ENCODE data around the gene CDH23. TPM values are rescaled to one million over a fixed set of nuclear protein-coding genes. Genes with fewer than 3 reads are reported as not detected.

Gene CDH23
- total and polyA plus RNA-seq, 7 donors = 1.00 to 3.8 (median 1.9) TPM

DNA sequence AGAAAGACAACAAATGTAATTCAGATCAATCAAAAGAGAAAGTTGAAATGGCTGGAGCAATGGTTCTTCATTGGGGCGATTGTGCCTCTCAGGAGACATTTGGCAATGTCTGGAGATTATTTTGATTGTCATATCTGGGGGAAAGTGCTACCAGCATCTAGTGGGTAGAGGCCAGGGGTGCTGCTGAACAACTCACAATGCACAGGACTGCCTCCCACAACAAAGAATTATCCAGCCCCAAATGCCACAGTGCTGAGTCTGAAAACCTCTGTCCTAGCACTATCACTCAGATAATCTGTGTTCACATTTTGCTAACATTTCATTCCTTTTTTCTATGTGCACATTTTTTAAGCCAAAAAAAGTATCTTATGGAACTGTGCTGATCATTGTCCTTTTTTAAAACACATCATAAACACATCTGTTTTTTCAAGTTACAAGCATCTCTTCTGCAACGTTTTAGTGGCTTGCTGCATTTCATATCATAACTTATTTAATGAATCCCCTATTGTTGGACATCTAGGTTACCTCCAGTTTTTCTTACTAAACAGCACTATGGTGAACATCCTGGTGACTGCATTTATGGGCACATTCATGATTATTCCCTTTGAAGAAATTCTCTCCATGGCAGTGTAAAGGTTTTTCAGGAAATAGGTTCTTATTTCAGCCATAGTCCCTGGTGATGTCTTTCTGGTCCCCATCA is 208.7 kb downstream of the CDH23 start:
- DNase-seq = no peak
- Histone ChIP-seq H3K4me1 (no peaks in the 10 kb centered on the region), H3K36me3 (ENCODE audit: insufficient read depth in 1 of 2, low read depth in 1 of 2) (no peaks in the 10 kb centered on the region), H3K4me3 (no peak overlapping the region), H3K27me3 (ENCODE audit: insufficient read depth in 3 of 3, low read length in 2 of 3) (no peaks in the 10 kb centered on the region), H3K27ac (no peak overlapping the region), H3K9me3 (no peaks in the 10 kb centered on the region)
- intact Hi-C loops (cut with DNase I) = loop anchor here (5.0 to 10.0 kb wide), 3 partner anchors 208 to 291 kb away; partner anchors contain the start of genes CDH23 (in 1 of the 2) and SLC29A3 (in 1 of the 2)
- no peak for TF ChIP-seq CTCF (IDR thresholded peaks at IDR 0.05)
- 76 to 83% (median 82%) methylated on average over 2 of the region's 2 CpGs for WGBS, 3 donors
- no peak for ATAC-seq

DNA sequence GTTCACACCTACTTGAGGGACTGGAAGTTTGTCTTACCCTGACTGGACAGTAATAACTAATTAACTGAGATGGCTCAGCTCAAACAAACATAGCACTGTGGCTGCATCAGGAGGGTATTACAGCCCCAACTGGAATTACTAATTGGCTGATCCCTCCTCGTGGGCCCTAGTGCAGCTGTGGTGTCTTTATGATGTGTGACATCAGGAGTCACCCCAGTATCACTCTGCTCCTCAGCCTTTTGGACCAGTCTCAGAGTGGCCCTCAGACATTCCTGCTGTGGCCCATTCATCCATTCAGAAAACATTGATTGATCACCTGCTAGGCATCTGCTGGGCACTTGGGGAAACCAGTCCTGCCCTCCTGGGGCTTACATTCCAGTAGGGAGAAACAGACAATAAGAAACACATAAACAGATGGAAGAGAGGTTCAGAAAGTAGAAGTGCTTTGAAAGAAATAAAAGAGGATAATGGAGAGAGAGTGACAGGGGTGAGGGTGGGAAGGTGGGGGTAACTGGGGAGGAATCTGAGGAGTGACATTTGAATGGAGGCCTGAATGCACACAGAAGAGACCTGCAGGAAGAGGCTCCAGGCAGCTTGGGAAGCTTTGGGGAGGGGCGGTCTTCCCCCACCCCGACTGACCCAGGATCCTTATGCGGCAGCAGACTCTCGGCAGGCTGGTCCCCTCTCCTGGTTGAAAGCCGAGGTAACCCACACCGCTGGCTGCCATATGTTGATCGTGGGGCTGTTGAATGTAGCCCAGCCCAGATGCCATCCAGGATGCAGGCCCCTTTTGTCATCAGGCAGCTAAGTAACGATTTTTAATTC is 209.7 kb downstream of the CDH23 start:
- intact Hi-C loops (cut with DNase I) = loop anchor here (5.0 to 10.0 kb wide), 3 partner anchors 209 to 292 kb away; partner anchors contain the start of genes CDH23 (in 1 of the 2) and SLC29A3 (in 1 of the 2)
- 78 to 83% (median 81%) methylated on average over 9 of the region's 9 CpGs for WGBS, 3 donors

GRCh38 chr10:71607082-71607443 is 210.3 kb downstream of the CDH23 start:
- TF ChIP-seq CTCF (IDR thresholded peaks at IDR 0.05) = no peak
- DNase-seq = no peak
- H3K9me3 ChIP-seq = no peaks in the 10 kb centered on the region
- intact Hi-C loops (cut with DNase I) = loop anchor here (5.0 to 10.0 kb wide), 3 partner anchors 210 to 292 kb away; partner anchors contain the start of genes CDH23 (in 1 of the 2) and SLC29A3 (in 1 of the 2)
- no peaks in the 10 kb centered on the region for H3K27me3 ChIP-seq (ENCODE audit: insufficient read depth in 3 of 3, low read length in 2 of 3)
- H3K4me1 ChIP-seq = no peaks in the 10 kb centered on the region
- no peak overlapping the region for H3K27ac ChIP-seq
- no peak for ATAC-seq
- no peaks in the 10 kb centered on the region for H3K36me3 ChIP-seq (ENCODE audit: insufficient read depth in 1 of 2, low read depth in 1 of 2)
- 79 to 92% (median 82%) methylated on average over 5 of the region's 5 CpGs for WGBS, 3 donors
- no peak overlapping the region for H3K4me3 ChIP-seq

More for the DNA sequence above, 209.7 kb downstream of the CDH23 start:
- Histone ChIP-seq H3K27ac (no peak overlapping the region), H3K4me1 (no peaks in the 10 kb centered on the region), H3K36me3 (ENCODE audit: insufficient read depth in 1 of 2, low read depth in 1 of 2) (no peaks in the 10 kb centered on the region), H3K27me3 (ENCODE audit: insufficient read depth in 3 of 3, low read length in 2 of 3) (no peaks in the 10 kb centered on the region), H3K9me3 (no peaks in the 10 kb centered on the region), H3K4me3 (no peak overlapping the region)
- ATAC-seq = no peak
- DNase-seq = no peak
- no peak for TF ChIP-seq CTCF (IDR thresholded peaks at IDR 0.05)

GRCh38 chr10:71608819-71609768 is 212.4 kb downstream of the CDH23 start:
- Histone ChIP-seq H3K27ac (no peak overlapping the region), H3K9me3 (no peaks in the 10 kb centered on the region), H3K4me3 (no peak overlapping the region), H3K4me1 (peaks cover 19% of the 10 kb centered on the region), H3K27me3 (ENCODE audit: insufficient read depth in 3 of 3, low read length in 2 of 3) (no peaks in the 10 kb centered on the region), H3K36me3 (ENCODE audit: insufficient read depth in 1 of 2, low read depth in 1 of 2) (no peaks in the 10 kb centered on the region)
- DNase-seq = peak; percentile 82 to 90
- TF ChIP-seq CTCF (IDR thresholded peaks at IDR 0.05) = peak; percentile 63
- intact Hi-C loops (cut with DNase I) = loop anchor here (5.0 to 10.0 kb wide), 3 partner anchors 212 to 294 kb away; partner anchors contain the start of genes CDH23 (in 1 of the 2) and SLC29A3 (in 1 of the 2)
- WGBS, 3 donors = 60 to 64% (median 61%) methylated on average over 19 to 20 of the region's 20 CpGs
- peak; percentile 29 to 60 (median 42) for ATAC-seq

Data from psoas muscle (tissue), 8 donors.